Prostate gland (tissue), 2 donors: ENCODE data around the gene METTL5. TPM values are rescaled to one million over a fixed set of nuclear protein-coding genes. Genes with fewer than 3 reads are reported as not detected.
A peak's percentile ranks its signal among the peaks of the same experiment; 100 is the strongest.

Experiments
- DNase-seq: peaks from one replicate; pipeline ENCODE4 v3.0.0-alpha.2; 2019; ENCODE audit warnings: low spot score
- H3K27ac ChIP-seq, 2 donors: fragments of 200-600 bp; sonication (generic); 2 replicates each; pipeline ENCODE4 v1.5.1; 2017 to 2019
- H3K27me3 ChIP-seq: fragments of 200-600 bp; sonication (generic); replicated peaks from 2 replicates; pipeline ENCODE4 v1.5.1; 2019; ENCODE audit not compliant: insufficient read depth
- H3K36me3 ChIP-seq, 2 donors: fragments of 200-600 bp; sonication (generic); 1 replicate in 1 of 2; 2 replicates in 1 of 2; pipeline versions ENCODE4 v1.5.1 to v1.8.1; 2017 to 2019
- H3K4me1 ChIP-seq: fragments of 200-600 bp; sonication (generic); replicated peaks from 2 replicates; pipeline ENCODE4 v1.5.1; 2019
- H3K4me3 ChIP-seq, 2 donors: fragments of 200-600 bp; sonication (generic); 2 replicates each; pipeline ENCODE4 v1.5.1; 2017 to 2019
- H3K9me3 ChIP-seq: fragments of 200-600 bp; sonication (generic); 2 replicates; pipeline ENCODE4 v1.5.1; 2017
- CTCF ChIP-seq, 4 experiments: fragments of 200-600 bp in 2 of 4; fragments of 450-650 bp in 2 of 4; sonication (generic) in 2 of 4; IDR thresholded peaks; 1 replicate in 3 of 4; 2 replicates in 1 of 4; pipeline ENCODE4 v1.5.1; 2016 to 2019; ENCODE audit warnings: antibody characterized with exemption in 4 of 4, mild to moderate bottlenecking in 2 of 4, moderate library complexity in 2 of 4
- POLR2A ChIP-seq: fragments of 450-650 bp; IDR thresholded peaks from one replicate; pipeline ENCODE4 v1.6.1; 2016; ENCODE audit warnings: antibody characterized with exemption, mild to moderate bottlenecking
- POLR2AphosphoS5 ChIP-seq: sonication (generic); formaldehyde crosslinking; IDR thresholded peaks from one replicate; pipeline ENCODE4 v1.6.1; 2017; ENCODE audit warnings: antibody characterized with exemption
- WGBS: methylation state at CpG from one replicate; pipeline ENCODE4 v1.1.5; 2018; 5-methylcytosine and 5-hydroxymethylcytosine counted together
- intact Hi-C: fragments of 100-400 bp; cut with DNase I; formaldehyde crosslinking; loops from one replicate; pipeline ENCODE4 v1.14.2; 2022
- total RNA-seq, 2 donors: library from RNA; depleted of rRNA; stranded (reverse); fragments of >200 nt; gene quantifications; one replicate each; pipeline ENCODE4 v1.1.0, GENCODE V29; 2016

Gene METTL5
- total RNA-seq, 2 donors from 2014 or later, result 34.9 to 43.9 TPM

DNA sequence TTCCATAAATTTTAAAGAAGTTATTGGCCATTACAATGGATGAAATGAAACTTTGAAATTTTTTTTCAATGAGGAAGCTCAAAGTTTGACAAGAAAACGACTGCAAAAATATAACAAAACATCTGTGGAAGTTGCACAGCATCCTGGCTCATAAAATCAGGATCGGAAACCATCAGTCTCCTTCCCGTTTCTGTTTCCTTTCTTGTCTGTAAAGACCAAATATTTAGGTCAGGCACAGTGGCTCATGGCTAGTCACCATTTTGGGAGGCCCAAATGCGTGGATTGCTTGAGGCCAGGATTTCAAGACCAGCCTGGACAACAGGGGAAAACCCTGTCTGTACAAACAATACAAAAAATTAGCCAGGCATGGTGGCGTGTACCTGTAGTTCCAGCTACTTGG, 53.7 kb downstream of the METTL5 start:
- 89% methylated on average over 5 of the region's 5 CpGs for WGBS
- Histone ChIP-seq H3K9me3 (no peaks in the 10 kb centered on the region), H3K27ac (no peak overlapping the region), H3K36me3 (no peaks in the 10 kb centered on the region), H3K4me3 (no peak overlapping the region), H3K27me3 (no peaks in the 10 kb centered on the region), H3K4me1 (no peaks in the 10 kb centered on the region)
- intact Hi-C loops, result no loop called here
- no peak for DNase-seq
- TF ChIP-seq POLR2A, result no peak
- TF ChIP-seq POLR2AphosphoS5, result no peak
- no peak for TF ChIP-seq CTCF (IDR thresholded peaks at IDR 0.05)

GRCh38 chr2:169768262-169768995, 56.3 kb downstream of the METTL5 start:
- Histone ChIP-seq H3K27me3 (no peaks in the 10 kb centered on the region), H3K4me1 (no peaks in the 10 kb centered on the region), H3K4me3 (peak overlapping the region; percentile 9 to 27), H3K27ac (no peak overlapping the region), H3K9me3 (no peaks in the 10 kb centered on the region), H3K36me3 (no peaks in the 10 kb centered on the region)
- WGBS, result 37% methylated on average over 71 of the region's 72 CpGs
- TF ChIP-seq CTCF (IDR thresholded peaks at IDR 0.05) (no peak), POLR2AphosphoS5 (no peak), POLR2A (no peak)
- no peak for DNase-seq
- intact Hi-C loops, result no loop called here

GRCh38 chr2:169767243-169767888, 57.3 kb downstream of the METTL5 start:
- DNase-seq, result peak; percentile 69
- no peaks in the 10 kb centered on the region for H3K9me3 ChIP-seq
- 26% methylated on average over 12 of the region's 12 CpGs for WGBS
- TF ChIP-seq POLR2AphosphoS5, result peak; percentile 6
- TF ChIP-seq POLR2A, result no peak
- TF ChIP-seq CTCF (IDR thresholded peaks at IDR 0.05), result peak; percentile 25 to 77 (median 72)
- intact Hi-C loops, result no loop called here
- H3K4me3 ChIP-seq, result no peak overlapping the region
- H3K4me1 ChIP-seq, result no peaks in the 10 kb centered on the region
- H3K27ac ChIP-seq, result no peak overlapping the region
- no peaks in the 10 kb centered on the region for H3K36me3 ChIP-seq
- H3K27me3 ChIP-seq, result no peaks in the 10 kb centered on the region

- no peak overlapping the region for H3K27ac ChIP-seq
- no peaks in the 10 kb centered on the region for H3K27me3 ChIP-seq
- 74% methylated on average over 6 of the region's 6 CpGs for WGBS
- H3K36me3 ChIP-seq, result no peaks in the 10 kb centered on the region
- no peak for TF ChIP-seq POLR2AphosphoS5
- no peak for TF ChIP-seq POLR2A
- no peak for TF ChIP-seq CTCF (IDR thresholded peaks at IDR 0.05)
- intact Hi-C loops, result no loop called here
- no peak overlapping the region for H3K4me3 ChIP-seq
- no peak for DNase-seq
- no peaks in the 10 kb centered on the region for H3K4me1 ChIP-seq
- no peaks in the 10 kb centered on the region for H3K9me3 ChIP-seq
These were observed 59.2 kb downstream of the METTL5 start for GRCh38 chr2:169765523-169765922.

DNA sequence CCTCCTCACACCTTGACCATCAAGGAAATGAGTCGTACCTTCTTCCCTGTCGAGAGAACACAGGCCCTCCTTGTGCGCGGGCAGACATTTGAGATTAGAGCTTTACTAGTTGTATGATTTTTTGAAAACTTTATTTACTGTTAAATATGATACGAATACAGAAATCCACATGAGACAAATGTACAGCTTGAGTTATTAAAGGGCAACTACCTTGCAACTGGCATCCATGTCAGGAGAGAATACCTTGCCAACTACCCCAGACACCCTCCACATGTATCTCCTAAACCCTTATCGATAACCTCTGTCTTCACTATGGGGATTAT, 62.8 kb downstream of the METTL5 start:
- 86% methylated on average over 6 of the region's 6 CpGs for WGBS
- no peaks in the 10 kb centered on the region for H3K9me3 ChIP-seq
- H3K27ac ChIP-seq, result no peak overlapping the region
- no peak for DNase-seq
- H3K36me3 ChIP-seq, result no peaks in the 10 kb centered on the region
- no peak overlapping the region for H3K4me3 ChIP-seq
- intact Hi-C loops, result no loop called here
- no peaks in the 10 kb centered on the region for H3K27me3 ChIP-seq
- TF ChIP-seq POLR2AphosphoS5, result no peak
- no peak for TF ChIP-seq POLR2A
- no peak for TF ChIP-seq CTCF (IDR thresholded peaks at IDR 0.05)
- H3K4me1 ChIP-seq, result no peaks in the 10 kb centered on the region
